RWPE1 (cell line): ENCODE data around the gene SPATA13.

Source experiments
- CTCF ChIA-PET: fragments of 350-600 bp; sonication (Branson Sonifier 250); formaldehyde crosslinking; extraction: SDS; loops from one replicate; lab custom pipeline; 2021; lab: Yijun Ruan, JAX
- POLR2A ChIA-PET: fragments of 400-600 bp; formaldehyde crosslinking; extraction: SDS; loops from one replicate; lab custom pipeline; 2020; ENCODE audit warnings: antibody characterized with exemption; ENCODE audit not compliant: low non-redundant PET; lab: Yijun Ruan, JAX
- DNase-seq: peaks from one replicate; pipeline ENCODE4 v3.0.0; 2012; ENCODE audit warnings: low spot score
- H3K27ac ChIP-seq: fragments of 450-650 bp; 2 replicates; pipeline ENCODE4 v1.5.1; 2017
- TF ChIP-seq, protein P1 (sequence below): fragments of 450-650 bp; conservative IDR thresholded peaks from 2 replicates; pipeline ENCODE4 v1.5.1; 2017; ENCODE audit warnings: low read depth, mild to moderate bottlenecking

SPATA13 gene

DNA sequence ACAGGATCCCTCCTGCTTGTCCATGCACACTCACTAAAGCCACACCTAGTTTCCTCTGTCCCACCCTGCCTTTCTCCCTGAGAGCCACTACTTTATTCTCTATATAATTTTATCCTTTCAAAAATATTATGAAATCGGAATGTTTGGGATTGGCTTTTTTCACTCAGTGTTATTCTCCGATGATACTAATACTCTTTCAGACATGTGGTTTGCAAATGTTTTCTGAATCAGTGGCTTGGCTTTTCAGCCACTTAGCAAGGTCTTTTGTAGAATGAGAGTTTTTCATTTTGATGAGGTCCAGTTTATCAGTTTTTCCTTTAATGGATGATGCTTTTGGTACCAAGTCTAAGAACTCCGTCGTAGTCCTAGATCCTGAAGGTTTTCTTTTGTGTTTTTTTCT, 11.6 kb downstream of the SPATA13 start:
- no peak for DNase-seq
- no peak overlapping the region for H3K27ac ChIP-seq
- ChIA-PET CTCF (no interaction called here), POLR2A (no interaction called here)
- TF ChIP-seq, protein P1, sequence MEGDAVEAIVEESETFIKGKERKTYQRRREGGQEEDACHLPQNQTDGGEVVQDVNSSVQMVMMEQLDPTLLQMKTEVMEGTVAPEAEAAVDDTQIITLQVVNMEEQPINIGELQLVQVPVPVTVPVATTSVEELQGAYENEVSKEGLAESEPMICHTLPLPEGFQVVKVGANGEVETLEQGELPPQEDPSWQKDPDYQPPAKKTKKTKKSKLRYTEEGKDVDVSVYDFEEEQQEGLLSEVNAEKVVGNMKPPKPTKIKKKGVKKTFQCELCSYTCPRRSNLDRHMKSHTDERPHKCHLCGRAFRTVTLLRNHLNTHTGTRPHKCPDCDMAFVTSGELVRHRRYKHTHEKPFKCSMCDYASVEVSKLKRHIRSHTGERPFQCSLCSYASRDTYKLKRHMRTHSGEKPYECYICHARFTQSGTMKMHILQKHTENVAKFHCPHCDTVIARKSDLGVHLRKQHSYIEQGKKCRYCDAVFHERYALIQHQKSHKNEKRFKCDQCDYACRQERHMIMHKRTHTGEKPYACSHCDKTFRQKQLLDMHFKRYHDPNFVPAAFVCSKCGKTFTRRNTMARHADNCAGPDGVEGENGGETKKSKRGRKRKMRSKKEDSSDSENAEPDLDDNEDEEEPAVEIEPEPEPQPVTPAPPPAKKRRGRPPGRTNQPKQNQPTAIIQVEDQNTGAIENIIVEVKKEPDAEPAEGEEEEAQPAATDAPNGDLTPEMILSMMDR: no peak

DNA sequence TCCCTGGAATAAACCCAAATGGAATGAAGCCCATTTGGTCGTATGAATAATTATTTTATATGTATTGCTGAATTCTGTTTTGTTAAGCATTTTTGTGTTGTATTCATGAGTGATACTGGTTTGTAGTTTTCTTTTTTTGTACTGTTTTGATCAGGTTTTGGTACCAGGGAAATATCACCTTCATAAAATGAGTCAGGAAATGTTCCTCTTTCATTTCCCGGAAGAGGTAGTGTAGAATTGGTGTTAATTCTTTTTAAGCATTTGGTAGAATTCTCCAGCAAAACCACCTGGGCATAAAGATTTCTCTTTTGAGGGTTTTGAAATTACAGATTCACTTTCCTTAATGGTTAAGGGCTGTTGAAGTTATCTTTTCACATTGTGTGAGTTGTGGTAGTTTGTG, 13.3 kb downstream of the SPATA13 start:
- TF ChIP-seq, protein P1: no peak
- ChIA-PET CTCF (no interaction called here), POLR2A (no interaction called here)
- no peak for DNase-seq
- H3K27ac ChIP-seq: no peak overlapping the region

DNA sequence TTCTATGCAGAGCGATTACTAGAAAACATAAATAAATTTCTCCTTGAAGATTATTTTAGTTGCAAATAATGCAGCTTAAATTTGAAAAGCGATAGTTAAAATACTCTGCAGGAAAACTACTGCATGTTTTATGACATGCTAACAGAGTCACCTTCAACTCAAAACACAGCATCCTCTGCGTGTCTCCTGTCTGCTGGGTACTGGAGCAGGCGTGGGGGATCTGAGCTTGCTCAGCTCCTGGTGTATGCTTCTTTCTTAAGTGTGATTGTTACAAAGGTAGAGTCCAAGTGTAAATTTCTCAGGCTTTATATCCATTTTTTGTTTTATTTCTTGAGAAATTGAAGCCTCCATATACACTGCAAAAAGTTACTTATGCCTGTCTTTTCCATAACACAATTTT, 15.3 kb downstream of the SPATA13 start:
- CTCF ChIA-PET: interaction anchor here (0.6 kb wide), 1 partner anchor 9 kb away, joined by 3 read pairs; no protein-coding TSS in a partner anchor
- no peak overlapping the region for H3K27ac ChIP-seq
- DNase-seq: no peak
- POLR2A ChIA-PET: no interaction called here
- TF ChIP-seq, protein P1: no peak

DNA sequence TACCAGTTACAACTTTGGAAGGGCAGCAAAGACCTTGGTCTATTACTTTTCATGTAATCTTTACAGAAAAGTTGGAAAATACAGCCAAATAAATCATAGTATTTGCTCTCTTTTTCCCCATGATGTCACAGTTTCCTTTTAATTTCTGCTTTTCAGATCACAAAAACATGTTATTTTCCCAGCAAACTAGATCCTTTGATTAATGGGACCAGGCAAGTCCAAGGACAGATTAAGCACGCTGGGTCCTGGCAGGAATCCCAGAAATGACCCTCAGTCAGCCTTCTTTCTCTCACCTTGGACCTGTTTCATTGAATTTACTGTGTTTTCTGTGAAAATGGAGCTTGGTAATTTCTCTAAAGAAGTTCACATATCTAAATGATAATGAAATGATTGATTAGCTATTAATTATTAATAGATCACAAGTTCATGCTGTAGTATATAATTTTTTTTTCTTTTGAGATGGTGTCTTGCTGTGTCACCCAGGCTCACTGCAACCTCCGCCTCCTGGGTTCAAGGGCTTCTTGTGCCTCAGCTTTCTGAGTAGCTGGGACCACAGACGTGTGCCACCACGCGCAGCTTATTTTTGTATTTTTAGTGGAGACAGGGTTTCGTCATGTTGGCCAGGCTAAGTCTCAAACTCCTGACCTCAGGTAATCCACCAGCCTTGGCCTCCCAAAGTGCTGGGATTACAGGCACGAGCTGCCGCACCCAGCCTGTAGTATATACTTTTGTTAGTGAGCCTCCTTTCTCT, 16.0 kb downstream of the SPATA13 start:
- no peak overlapping the region for H3K27ac ChIP-seq
- CTCF ChIA-PET: interaction anchor here (0.6 to 0.7 kb wide), 4 partner anchors 8 to 1441 kb away, joined by 3 to 6 read pairs (median 4); no protein-coding TSS in a partner anchor
- no peak for DNase-seq
- POLR2A ChIA-PET: no interaction called here
- TF ChIP-seq, protein P1: no peak

DNA sequence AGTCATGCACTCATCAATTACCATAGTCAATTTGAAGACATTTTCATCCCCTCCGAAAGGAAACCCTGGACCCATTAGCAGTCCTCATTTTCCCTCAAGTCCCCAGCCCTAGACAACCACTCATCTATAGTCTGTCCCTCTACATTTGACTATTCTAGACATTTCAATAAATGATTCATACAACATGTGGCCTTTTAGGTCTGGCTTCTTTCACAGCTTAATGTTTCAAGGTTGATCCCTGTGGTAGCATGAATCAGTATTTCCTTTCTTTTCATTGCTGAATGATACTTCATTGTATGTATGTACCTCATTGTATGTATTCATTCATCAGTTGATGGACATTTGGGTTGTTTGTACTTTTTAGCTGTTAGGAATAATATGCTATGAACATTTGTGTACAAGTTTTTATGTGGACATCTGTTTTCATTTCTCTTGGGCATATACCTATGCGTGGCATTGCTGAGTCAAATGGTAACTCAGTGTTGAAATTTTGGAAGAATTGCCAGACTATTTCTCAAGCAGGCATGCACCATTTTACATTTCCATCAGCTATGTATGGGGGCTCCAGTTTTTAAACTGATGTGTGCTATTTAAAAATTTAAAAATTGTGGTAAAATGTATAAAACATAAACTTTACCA, 18.4 kb downstream of the SPATA13 start:
- CTCF ChIA-PET: interaction anchor here (0.5 kb wide), 1 partner anchor 1855 kb away, joined by 3 read pairs; no protein-coding TSS in a partner anchor
- no peak for DNase-seq
- no peak overlapping the region for H3K27ac ChIP-seq
- POLR2A ChIA-PET: no interaction called here
- TF ChIP-seq, protein P1: no peak

DNA sequence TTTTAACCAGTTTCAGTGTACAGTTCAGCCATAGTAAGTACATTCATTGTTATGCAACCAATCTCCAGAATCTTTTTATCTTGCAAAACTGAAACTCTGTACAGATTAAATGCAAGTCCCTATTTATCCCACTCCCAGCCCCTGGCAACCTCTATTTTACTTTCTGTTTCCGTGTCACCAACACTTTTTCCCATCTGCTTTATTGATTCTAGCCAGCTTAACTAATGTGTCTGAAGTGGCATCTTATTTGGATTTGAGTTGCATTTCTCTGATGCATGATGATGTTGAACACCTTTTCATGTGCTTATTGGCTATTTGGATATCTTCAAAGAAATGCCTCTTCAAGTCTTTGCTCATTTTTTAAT, 18.9 kb downstream of the SPATA13 start:
- H3K27ac ChIP-seq: no peak overlapping the region
- DNase-seq: no peak
- ChIA-PET POLR2A (no interaction called here), CTCF (no interaction called here)
- TF ChIP-seq, protein P1: no peak
